ENCODE results near the gene PTGIR.

Gene PTGIR

GRCh38 chr19:46601318-46602224, 23.3 kb downstream of the PTGIR start, which contains the start of gene CALM3:
TSS of gene CALM3 (plus strand) at chr19:46601330. CDS start at chr19:46601435, 105 bp downstream.
- no peak for DNase-seq (ENCODE audit: low read depth in 3 of 3, low spot score in 1 of 3)

- peak; percentile 93 to 98 (median 96) for DNase-seq (ENCODE audit: low read depth in 3 of 3, low spot score in 1 of 3)
These were observed 24.2 kb downstream of the PTGIR start for GRCh38 chr19:46600384-46601317.

- no peak for DNase-seq (ENCODE audit: low read depth in 3 of 3, low spot score in 1 of 3)
These were observed 25.0 kb downstream of the PTGIR start for GRCh38 chr19:46599716-46600373.

GRCh38 chr19:46598372-46598917, 26.4 kb downstream of the PTGIR start:
- DNase-seq (ENCODE audit: low read depth in 3 of 3, low spot score in 1 of 3): no peak

GRCh38 chr19:46596008-46596407, 28.9 kb downstream of the PTGIR start:
- DNase-seq (ENCODE audit: low read depth in 3 of 3, low spot score in 1 of 3): no peak

- no peak for DNase-seq (ENCODE audit: low read depth in 3 of 3, low spot score in 1 of 3)
These were observed 33.0 kb downstream of the PTGIR start for GRCh38 chr19:46591870-46592269.

GRCh38 chr19:46591254-46591653, 33.6 kb downstream of the PTGIR start:
- no peak for DNase-seq (ENCODE audit: low read depth in 3 of 3, low spot score in 1 of 3)

GRCh38 chr19:46587861-46588260, 37.0 kb downstream of the PTGIR start:
- no peak for DNase-seq (ENCODE audit: low read depth in 3 of 3, low spot score in 1 of 3)

GRCh38 chr19:46586294-46586693, 38.6 kb downstream of the PTGIR start:
- DNase-seq (ENCODE audit: low read depth in 3 of 3, low spot score in 1 of 3): no peak

GRCh38 chr19:46585539-46585938, 39.4 kb downstream of the PTGIR start:
- DNase-seq (ENCODE audit: low read depth in 3 of 3, low spot score in 1 of 3): no peak

- no peak for DNase-seq (ENCODE audit: low read depth in 3 of 3, low spot score in 1 of 3)
These were observed 44.6 kb downstream of the PTGIR start for GRCh38 chr19:46580247-46580646.

GRCh38 chr19:46579361-46579879, 45.5 kb downstream of the PTGIR start:
- DNase-seq (ENCODE audit: low read depth in 3 of 3, low spot score in 1 of 3): no peak

- no peak for DNase-seq (ENCODE audit: low read depth in 3 of 3, low spot score in 1 of 3)
These were observed 46.4 kb downstream of the PTGIR start for GRCh38 chr19:46578450-46578849.

- DNase-seq (ENCODE audit: low read depth in 3 of 3, low spot score in 1 of 3): peak in 1 of 3 donors; percentile 32
These were observed 50.4 kb downstream of the PTGIR start for GRCh38 chr19:46574533-46574932.

- DNase-seq (ENCODE audit: low read depth in 3 of 3, low spot score in 1 of 3): no peak
These were observed 51.0 kb downstream of the PTGIR start for GRCh38 chr19:46573679-46574498.

GRCh38 chr19:46571495-46571894, 53.4 kb downstream of the PTGIR start:
- DNase-seq (ENCODE audit: low read depth in 3 of 3, low spot score in 1 of 3): no peak

Measured in stimulated activated CD4-positive, alpha-beta T cell treated with anti-CD3 and anti-CD28 coated beads, TNF-alpha, amount 100 ng/mL, for 1 hour (primary cell).